ENCODE measurements around the gene CENPM.

CENPM gene

GRCh38 chr22:41946629-41947423 lies at the start of gene CENPM:
Gene CENPM, minus strand, starts transcription at chr22:41947152. Its CDS starts 76 bp downstream, at chr22:41947076.
- peak; percentile 68 to 75 for DNase-seq (ENCODE audit: low read depth in 2 of 2)

- no peak for DNase-seq (ENCODE audit: low read depth in 2 of 2)
Observed at GRCh38 chr22:41995211-41995610, 48.3 kb upstream of the CENPM start.

- no peak for DNase-seq (ENCODE audit: low read depth in 2 of 2)
Observed at GRCh38 chr22:41992496-41992895, 45.5 kb upstream of the CENPM start.

GRCh38 chr22:41991111-41991510 lies 44.2 kb upstream of the CENPM start:
- no peak for DNase-seq (ENCODE audit: low read depth in 2 of 2)

GRCh38 chr22:41989246-41989645 lies 42.3 kb upstream of the CENPM start:
- DNase-seq (ENCODE audit: low read depth in 2 of 2) = no peak

GRCh38 chr22:41987276-41987675 lies 40.3 kb upstream of the CENPM start:
- DNase-seq (ENCODE audit: low read depth in 2 of 2) = no peak

GRCh38 chr22:41983513-41984405 lies 36.8 kb upstream of the CENPM start:
- no peak for DNase-seq (ENCODE audit: low read depth in 2 of 2)

- DNase-seq (ENCODE audit: low read depth in 2 of 2) = no peak
Observed at GRCh38 chr22:41982865-41983264, 35.9 kb upstream of the CENPM start.

GRCh38 chr22:41979423-41980250 lies 32.7 kb upstream of the CENPM start:
- DNase-seq (ENCODE audit: low read depth in 2 of 2) = no peak

GRCh38 chr22:41978732-41979131 lies 31.8 kb upstream of the CENPM start:
- no peak for DNase-seq (ENCODE audit: low read depth in 2 of 2)

GRCh38 chr22:41976961-41977566 lies 30.1 kb upstream of the CENPM start:
- no peak for DNase-seq (ENCODE audit: low read depth in 2 of 2)

- peak in 1 of 2 donors; percentile 18 for DNase-seq (ENCODE audit: low read depth in 2 of 2)
Observed at GRCh38 chr22:41976070-41976901, 29.3 kb upstream of the CENPM start.

- no peak for DNase-seq (ENCODE audit: low read depth in 2 of 2)
Observed at GRCh38 chr22:41975299-41976069, 28.5 kb upstream of the CENPM start.

- no peak for DNase-seq (ENCODE audit: low read depth in 2 of 2)
Observed at GRCh38 chr22:41974691-41975290, 27.8 kb upstream of the CENPM start.

- no peak for DNase-seq (ENCODE audit: low read depth in 2 of 2)
Observed at GRCh38 chr22:41971431-41971830, 24.5 kb upstream of the CENPM start.

- no peak for DNase-seq (ENCODE audit: low read depth in 2 of 2)
Observed at GRCh38 chr22:41970601-41971000, 23.6 kb upstream of the CENPM start.

GRCh38 chr22:41969110-41969646 lies 22.2 kb upstream of the CENPM start, which contains the start of gene SEPTIN3:
Gene SEPTIN3, plus strand, starts transcription at chr22:41969443. Its CDS starts 2,050 bp downstream, at chr22:41971493.
- no peak for DNase-seq (ENCODE audit: low read depth in 2 of 2)

- no peak for DNase-seq (ENCODE audit: low read depth in 2 of 2)
Observed at GRCh38 chr22:41968601-41969000, 21.6 kb upstream of the CENPM start.
